IPS DF 4.7 (cell line): Measurements from ENCODE around the gene ADCY9.
"Not testable (repeated sequence)": the region's sequence is repeated elsewhere in the genome, so short reads cannot be mapped to it uniquely, and the experiment has no call there.

ENCODE experiments used
- DNase-seq: peaks from one replicate; pipeline ENCODE4 v3.0.0-alpha.2; 2013; ENCODE audit warnings: low spot score; ENCODE audit errors: extremely low read depth

Gene ADCY9

DNA sequence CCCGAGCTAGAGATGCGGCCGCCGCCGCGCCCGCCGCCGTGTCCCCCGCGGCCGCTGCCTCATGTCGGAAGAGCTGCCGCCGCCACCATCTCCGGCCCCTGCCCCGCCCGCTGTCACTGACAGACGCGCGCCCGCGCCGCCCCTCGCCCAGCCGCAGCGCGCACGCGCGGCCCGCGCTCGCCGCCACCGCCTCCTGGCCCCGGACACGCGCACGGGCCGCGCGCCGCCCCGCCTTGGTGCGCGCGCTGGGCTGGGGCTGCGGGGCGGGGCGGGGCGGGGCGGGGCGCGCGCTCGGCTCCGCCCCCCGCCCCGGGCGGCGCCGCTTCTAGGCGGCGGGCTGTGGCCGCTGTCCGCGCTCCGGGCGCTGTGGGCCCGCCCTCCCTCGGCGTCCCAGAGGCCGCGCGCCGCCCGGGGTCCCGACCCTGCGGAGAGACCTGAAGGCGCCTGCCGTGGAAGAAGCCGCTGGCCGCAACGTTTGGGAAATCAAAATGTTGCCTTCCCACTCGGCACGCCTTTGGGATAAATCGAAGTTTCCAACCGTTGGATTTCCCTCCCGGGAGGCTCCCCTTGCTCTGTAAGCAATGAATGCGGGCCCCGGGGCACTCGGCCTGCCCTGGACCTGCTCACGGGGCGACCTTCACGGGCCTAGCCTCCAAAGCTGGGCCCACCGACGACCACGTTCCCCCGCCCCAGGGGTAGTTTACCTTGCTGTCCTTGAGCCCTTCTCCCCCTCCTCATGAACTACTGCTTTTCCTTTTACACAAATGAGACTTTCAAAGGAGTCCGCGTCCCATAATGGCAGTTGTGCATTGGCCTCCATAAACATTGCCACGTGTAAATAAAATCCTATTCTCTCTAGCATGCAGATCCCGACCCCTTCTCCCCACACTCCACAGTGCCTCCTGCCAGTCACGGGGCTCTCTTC is at the start of gene ADCY9:
Gene ADCY9 (minus strand): TSS at position 118 of the 925 bp plus-strand sequence. CDS start 1,000 bp downstream, outside the sequence.
- no peak for DNase-seq

DNA sequence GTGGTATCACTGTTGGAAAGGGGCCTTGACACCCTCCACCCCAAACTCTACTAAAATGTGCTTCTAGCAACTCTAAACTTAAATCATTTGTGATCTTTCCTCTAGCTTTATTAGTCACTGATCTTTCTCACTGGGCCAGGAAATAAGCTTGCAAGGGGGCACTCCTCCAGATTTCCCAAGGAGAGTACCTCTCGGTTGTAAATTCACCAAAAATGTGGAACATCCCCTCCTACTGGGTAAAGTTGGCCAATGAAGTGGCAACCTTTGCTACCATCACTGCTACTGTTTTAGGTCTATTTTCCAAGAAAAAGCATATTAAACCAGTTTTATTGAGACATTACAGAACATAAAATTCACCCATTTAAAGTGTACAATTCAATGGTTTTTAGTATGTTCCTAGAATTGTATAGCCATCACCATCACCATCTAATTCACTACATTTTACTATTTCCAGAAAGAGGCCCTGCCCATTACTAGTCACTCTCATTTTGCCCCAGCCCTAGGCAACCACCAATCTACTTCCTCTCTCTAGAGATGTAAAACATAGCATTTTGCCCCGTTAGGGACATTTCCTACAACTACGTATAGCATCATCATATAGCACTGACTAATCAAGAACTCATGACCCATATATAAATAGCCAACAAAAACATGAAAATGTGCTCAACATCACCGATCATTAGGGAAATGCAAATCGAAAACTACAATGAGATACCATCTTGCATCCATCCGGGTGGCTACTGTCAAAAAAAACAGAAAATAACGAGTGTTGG is 44.6 kb upstream of the ADCY9 start:
- DNase-seq: no peak

DNA sequence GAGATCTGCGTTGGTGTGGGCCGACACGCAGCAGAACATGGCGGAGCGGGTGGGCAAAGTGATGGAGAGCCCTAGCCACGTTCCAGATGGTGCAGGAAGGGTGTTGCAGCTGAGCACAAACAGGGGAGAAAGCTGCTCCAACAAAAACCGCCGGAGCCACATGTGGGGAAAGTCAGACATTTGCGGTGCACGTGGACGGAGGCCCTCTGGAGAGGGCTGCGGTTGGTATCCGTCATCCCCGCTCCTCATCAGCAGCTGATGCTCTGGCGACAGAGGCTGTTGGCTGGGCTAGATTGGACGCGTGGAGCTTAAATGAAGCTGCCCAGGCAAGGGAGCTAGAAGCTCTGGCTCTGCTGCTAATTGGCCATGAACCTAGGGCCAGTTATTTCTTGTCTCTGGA is 43.5 kb upstream of the ADCY9 start:
- no peak for DNase-seq

DNA sequence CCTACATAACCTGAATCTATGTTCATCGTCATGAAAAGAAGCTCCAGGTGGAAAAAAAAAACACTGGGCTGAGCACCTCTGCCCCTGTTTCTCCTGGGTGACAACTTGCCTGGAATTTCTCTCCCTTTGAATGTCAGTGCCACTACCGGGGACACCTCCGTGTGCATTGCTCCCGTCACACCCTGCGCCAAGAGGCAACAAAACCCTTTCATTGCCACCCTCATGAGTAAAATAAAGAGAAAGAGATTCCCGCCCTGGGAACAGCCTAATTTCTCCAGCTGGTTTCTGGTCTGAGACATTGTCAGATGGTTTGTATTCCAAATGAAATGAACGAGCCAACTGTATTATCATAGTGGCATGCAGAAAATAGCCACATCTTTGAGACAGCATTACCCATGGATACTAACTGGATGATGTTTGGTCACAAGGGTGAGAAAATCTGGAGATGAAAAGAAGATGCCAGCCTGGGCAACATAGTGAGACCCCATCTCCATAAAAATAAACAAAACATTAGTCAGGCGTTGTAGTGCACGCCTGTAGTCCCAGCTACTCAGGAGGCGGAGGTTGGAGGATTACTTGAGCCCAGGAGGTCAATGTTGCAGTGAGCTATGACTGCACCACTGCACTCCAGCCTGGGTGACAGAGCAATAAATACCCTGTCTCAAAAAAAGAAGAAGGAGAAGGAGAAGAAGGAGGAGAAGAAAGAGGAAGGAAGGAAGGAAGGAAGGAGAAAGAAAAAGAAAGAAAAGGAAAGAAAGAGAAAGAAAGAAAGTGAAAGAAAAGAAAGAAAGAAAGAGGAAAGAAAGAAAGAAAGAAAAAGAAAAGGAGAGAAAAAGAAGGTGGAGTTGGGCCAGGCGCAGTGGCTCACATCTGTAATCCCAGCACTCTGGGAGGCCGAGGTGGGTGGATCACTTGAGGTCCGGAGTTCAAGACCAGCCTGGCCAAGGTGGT is 42.2 kb upstream of the ADCY9 start:
- DNase-seq: no peak

DNA sequence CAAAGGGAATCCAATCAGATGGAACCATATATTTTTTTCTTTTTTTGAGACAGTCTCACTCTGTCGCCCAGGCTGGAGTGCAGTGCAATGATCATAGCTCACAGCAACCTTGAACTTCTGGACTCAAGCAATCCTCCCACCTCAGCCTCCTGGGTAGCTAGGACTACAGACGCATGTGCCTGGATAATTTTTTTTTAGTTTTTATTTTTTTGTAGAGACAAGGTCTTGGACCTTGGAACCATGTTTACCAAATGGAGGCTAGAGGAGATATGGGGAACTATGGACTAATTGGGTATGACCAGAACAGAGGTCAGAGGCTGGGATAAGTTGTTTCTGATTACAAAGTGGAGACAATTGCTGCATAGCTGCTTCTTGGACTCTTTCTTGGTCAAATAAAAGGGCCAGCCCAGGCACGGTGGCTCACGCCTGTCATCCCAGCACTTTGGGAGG is 41.2 kb upstream of the ADCY9 start:
- DNase-seq: no peak

DNA sequence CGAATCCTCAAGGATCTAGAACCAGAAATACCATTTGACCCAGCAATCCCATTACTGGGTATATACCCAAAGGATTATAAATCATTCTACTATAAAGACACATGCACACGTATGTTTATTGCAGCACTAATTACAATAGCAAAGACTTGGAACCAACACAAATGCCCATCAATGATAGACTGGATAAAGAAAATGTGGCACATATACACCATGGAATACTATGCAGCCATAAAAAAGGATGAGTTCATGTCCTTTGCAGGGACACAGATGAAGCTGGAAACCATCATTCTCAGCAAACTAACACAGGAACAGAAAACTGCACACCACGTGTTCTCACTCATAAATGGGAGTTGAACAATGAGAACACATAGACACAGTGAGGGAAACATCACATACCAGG is 40.3 kb upstream of the ADCY9 start:
- DNase-seq: not testable (repeated sequence)

DNA sequence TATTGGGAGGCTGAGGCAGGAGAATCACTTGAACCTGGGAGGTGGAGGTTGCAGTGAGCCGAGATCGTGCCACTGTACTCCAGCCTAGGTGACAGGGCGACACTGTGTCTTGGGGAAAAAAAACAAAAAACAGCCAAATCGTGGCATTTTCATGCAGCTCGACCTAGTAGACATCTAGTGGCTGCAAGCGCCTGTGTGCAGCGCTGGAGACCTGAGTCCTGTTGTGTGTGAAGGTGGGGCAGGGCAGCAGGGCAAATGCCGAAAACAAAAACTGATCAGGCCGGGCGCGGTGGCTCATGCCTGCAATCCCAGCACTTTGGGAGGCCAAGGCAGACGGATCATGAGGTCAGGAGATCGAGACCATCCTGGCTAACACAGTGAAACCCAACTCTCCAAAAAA is 37.1 kb upstream of the ADCY9 start:
- DNase-seq: not testable (repeated sequence)

DNA sequence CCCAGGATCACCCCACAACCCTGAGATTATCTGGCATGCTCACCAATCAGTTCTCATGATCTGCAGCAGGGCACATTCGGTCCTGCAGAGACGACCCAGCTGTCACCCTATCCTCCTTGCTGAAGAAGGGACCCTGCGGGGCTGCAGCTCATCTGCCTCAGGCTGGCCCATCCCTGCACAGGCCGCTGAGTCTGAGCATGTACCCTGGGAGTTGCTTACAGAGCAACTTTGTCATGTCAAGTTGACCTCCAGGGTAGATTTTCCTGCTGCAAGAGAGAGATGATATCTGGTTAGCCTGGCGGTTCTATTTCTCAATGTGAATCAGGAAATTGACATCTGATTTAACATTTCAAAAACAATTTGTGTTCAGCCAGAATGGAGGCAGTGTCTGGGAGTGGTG is 36.0 kb upstream of the ADCY9 start:
- DNase-seq: no peak

DNA sequence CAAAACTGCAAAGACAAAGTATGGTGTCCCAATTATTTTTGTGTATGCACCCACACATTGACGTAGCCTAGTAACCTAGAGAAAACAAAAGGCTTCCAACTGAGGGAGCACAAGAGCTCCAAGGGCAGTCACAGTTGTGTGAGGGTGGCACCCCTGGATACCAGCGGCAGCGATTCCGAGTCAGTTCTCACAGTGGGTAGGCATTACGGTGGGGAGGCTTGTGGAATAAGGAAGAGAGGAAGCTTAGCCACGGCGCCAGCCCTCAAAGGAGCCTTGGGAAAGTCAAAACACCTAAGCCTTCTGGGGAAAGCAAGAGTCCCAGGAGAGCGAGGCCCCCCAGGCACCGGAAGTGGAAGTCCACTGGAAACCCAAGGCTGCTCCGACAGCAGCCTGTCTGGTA is 31.0 kb upstream of the ADCY9 start:
- no peak for DNase-seq

DNA sequence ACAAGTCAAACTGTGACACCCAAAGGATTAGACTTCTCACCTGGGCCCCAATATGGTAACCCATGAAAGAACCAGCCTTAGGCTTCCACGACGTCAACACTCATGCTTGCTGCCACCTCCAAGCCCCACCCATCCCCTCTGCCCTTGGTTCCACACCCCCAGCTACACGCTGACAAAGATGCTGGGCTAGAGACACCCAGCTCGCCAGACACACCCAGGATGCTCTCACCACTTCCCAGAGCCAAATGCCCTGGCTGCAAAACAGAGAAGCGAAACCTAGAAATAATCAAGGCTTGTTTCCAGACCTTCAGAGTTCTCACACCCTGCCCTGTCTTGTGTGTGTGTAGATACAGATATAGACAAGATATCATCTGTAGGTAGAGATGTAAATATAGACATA is 26.0 kb upstream of the ADCY9 start:
- no peak for DNase-seq

DNA sequence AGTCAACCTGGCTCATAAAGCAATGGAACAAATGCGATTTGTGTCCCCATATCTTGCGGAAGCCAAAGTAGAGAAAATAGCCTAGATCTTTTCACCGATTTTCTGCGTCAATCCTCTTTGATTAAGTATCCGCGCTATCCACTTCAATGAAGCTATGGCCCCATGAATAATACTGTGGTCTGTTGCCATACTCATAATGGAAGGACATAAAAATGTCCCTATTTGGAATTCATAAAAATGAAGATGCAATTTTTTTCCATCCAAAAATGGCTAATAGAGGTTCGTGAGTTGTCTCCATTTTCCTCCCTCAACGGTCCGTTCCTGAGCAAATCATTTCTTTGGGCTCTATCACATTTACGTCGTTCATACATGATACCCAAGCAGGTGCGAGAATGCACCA is 25.4 kb upstream of the ADCY9 start:
- no peak for DNase-seq

DNA sequence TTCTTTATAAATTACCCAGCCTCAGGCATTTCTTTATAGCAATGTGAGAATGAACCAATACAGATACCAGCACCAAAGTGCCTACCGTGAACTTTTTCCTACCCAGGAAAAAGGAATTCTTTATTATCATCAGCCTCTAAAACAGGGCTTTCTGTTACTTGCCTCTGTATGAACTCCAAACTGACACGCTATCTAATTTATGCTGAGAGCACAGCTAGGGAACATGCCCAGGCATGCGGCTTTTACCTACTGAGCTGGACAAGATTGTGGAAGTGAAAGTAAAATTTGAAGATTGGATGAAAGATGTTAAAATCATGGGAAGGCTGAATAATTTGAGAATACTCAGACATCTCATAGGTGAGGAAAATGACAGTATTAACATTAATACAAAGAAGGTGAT is 24.4 kb upstream of the ADCY9 start:
- no peak for DNase-seq

DNA sequence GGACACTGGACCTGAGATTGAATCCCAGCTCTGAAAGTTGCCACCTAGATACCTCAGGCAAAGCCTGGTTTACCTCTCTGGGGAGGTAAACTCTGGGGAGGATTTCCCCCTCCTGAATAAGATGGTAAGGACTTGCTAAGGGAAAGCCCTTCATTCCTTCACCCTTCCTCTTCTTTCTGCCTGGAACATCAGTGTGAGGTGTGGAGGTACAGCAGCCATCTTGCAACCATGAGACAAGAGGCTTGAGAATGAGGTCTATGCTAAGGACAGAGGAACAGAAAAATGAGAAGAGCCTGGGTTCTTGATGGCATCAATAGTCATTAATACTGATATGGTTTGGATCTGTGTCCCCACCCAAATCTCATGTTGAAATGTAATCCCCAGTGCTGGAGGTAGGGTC is 23.7 kb upstream of the ADCY9 start:
- no peak for DNase-seq

DNA sequence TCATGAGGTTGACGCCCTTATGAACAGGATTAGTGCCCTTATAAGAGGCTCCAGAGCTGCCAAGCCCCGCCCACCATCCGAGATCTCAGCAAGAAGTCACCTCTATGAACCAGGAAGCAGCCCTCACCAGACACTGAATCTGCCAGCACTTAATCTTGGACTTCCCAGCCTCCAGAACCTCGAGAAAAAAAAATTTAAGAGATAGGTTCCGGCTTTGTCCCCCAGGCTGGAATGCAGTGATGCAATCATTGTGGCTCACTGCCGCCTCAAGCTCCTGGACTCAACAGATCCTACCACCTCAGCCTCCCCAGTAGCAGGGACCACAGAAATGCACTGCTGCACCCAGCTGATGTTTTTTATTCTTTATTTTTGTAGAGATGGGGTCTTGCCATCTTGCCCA is 22.5 kb upstream of the ADCY9 start:
- DNase-seq: no peak

DNA sequence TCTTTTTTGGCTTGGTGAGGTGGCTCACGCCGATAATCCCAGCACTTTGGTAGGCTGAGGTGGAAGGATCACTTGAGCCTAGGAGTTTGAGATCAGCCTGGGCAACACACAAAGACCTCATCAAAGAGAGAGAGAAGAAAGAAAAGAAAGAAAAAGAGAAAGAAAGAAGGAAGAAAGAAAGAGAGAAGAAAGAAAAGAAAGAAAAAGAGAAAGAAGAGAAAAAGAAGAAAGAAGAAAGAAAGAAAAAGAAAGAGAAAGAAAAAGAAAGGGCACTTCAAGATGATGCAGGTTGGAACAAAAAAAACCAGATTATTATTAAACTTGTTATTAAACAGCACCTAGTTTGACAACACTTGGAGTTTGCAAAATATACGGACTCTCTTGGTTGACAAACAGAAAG is 21.2 kb upstream of the ADCY9 start:
- no peak for DNase-seq

DNA sequence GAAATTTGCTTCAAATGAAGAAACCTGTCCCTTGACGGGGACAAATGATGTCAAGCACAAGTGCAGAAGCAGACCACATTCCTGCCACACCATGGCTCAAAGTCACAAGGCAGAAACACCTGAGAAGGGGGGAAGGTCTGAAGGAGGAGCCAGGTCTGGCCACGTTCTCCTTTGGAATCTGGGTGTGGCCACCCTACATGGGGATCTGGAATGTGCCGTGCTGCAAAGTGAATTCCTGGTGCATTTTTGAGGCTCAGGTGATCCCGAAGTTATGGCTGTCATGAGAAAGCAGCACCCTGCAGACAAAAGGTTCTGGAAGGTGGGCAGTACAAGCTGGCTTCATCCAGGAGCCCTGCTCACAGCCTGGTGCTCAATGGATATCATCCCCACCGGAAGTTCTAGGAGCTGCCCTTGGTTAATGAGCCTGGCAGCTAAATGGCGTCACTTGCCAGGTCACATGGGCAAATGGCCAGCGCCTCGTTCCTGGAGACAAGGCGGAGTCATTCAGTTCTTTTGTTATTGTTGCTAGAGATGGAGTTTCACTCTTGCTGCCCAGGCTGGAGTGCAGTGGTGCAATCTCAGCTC is 20.1 kb upstream of the ADCY9 start:
- no peak for DNase-seq

DNA sequence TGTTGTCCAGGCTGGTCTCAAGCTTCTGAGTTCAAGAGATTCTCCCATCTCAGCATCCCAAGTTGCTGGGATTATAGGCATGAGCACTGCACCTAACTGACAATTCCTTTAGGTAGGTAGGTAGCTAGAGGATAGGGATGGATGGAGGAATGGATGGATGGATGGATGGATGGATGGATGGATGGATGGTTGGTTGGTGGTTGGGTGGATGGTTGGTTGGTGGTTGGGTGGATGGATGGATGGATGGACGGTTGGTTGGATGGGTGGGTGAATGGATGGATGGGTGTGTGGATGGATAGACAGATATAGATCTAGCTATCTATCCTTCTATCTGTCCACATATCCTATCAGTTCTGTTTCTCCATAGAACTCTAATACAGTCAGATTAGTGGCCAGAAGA is 19.3 kb upstream of the ADCY9 start:
- DNase-seq: no peak

DNA sequence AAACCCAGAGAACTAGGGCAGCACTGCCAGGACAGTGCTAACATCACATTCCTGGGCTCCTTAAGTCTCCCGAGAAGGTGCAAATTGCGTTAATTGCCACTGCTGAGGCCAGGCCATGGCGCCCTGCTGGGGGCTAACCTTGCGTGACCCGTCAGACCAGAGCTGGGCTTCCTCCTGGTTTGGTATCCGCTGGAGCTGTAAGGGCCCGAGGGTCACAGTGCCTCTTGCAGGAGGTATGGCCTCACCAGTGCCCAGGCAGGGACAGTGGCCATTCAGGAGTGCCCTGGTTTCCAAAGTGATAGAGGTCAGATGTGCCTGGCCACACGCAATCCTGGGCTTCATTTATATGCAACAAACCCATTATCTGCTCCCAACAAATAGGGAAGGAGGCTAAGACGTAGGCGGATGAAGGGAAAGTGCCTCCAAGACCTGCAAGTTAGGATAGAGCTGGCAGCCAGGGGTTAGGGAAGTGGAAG is 17.7 kb upstream of the ADCY9 start:
- no peak for DNase-seq

DNA sequence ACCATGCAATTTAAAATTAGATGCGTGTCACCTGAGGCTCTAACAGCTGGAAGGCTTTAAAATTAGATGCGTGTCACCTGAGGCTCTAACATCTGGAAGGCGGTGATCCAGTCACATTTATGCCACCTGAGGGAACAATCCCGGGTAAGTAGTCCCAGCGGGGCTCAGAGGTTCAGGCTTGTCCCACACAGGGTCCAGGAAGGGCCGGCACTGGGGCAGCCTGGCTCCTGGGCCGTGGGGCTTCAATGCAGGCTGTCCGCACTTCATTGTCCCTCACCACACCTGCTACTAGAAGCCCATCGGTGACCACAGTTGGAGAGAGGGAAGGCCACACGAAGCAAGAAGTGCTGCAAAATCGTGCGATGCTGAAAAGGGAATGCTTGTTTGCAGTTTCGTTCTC is 15.4 kb upstream of the ADCY9 start:
- no peak for DNase-seq

DNA sequence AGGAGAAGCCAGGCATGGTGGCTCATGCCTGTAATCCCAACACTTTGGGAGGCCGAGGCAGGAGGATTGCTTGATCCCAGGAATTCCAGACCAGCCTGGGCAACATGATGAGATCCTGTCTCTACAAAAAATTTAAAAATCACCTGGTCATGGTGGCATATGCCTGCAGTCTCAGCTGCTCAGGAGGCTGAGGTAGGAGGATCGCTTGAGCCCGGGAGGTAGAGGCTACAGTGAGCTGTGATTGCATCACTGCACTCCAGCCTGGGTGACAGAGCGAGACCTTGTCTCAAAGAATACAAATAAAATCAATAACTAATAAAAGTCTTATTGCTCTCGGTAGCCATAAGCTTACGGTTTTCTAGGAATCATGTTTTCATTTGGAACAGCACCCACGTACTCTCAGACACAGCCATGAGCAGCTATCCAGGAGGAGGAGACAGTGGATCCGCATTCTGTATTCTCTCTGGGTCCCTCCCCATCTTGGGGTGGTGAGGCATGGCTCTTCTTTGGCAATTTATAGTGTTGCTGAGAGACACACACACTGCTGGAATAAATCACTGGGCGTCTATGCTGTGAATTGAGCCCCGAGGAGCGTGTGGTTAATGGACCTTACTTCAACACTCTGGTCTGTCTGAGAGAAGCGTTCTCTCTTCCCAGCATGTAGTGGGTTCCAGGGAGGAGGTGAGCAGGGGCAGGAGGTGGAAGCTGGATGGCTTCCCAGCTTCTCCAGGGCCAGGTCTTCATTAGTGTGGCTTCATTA is 8.5 kb upstream of the ADCY9 start:
- DNase-seq: no peak
